Keratinocyte (primary cell): ENCODE results near the gene KAT6B. TPM values are rescaled to one million over a fixed set of nuclear protein-coding genes. Genes with fewer than 3 reads are reported as not detected.

Experiments
- DNase-seq: peaks from one replicate; pipeline ENCODE4 v3.0.0-alpha.2; 2011; ENCODE audit warnings: low read depth, missing footprints, low spot score
- FAIRE-seq: peaks from 2 replicates; lab custom pipeline; 2011; peaks lifted over from hg19 to GRCh38; lab: Jason Lieb, UNC
- H2AFZ ChIP-seq: 2 replicates; pipeline ENCODE4 v1.6.0; 2012; ENCODE audit warnings: low read length, control low read depth, inconsistent platforms; ENCODE audit not compliant: control insufficient read depth
- H3K27ac ChIP-seq: 2 replicates; pipeline ENCODE4 v1.5.1; 2011; ENCODE audit warnings: low read length; ENCODE audit not compliant: control insufficient read depth, insufficient read depth
- H3K27me3 ChIP-seq: 3 replicates; pipeline ENCODE4 v1.6.0; 2011; ENCODE audit warnings: low read length; ENCODE audit not compliant: control insufficient read depth, insufficient read depth; ENCODE audit errors: extremely low read depth
- H3K36me3 ChIP-seq, 2 experiments: 2 replicates in 1 of 2; 3 replicates in 1 of 2; pipeline ENCODE4 v1.5.1; 2011; ENCODE audit warnings: low read length in 2 of 2, mild to moderate bottlenecking in 1 of 2; ENCODE audit not compliant: control insufficient read depth in 2 of 2, insufficient read depth in 2 of 2; ENCODE audit errors: extremely low read depth in 1 of 2
- H3K4me1 ChIP-seq: 3 replicates; pipeline ENCODE4 v1.5.1; 2011; ENCODE audit warnings: low read length; ENCODE audit not compliant: control insufficient read depth, insufficient read depth; ENCODE audit errors: extremely low read depth
- H3K4me2 ChIP-seq: 3 replicates; pipeline ENCODE4 v1.6.0; 2011; ENCODE audit warnings: low read depth, low read length; ENCODE audit not compliant: control insufficient read depth, insufficient read depth; ENCODE audit errors: extremely low read depth
- H3K4me3 ChIP-seq, 3 experiments: fragments of 200-600 bp in 1 of 3; sonication (generic) in 1 of 3; 2 replicates in 2 of 3; 3 replicates in 1 of 3; pipeline ENCODE4 v1.5.1; 2011 to 2016; ENCODE audit warnings: low read length in 3 of 3, mild to moderate bottlenecking in 3 of 3, control low read depth in 2 of 3, inconsistent platforms in 1 of 3, low read depth in 1 of 3, mixed read lengths in 1 of 3, mixed run types in 1 of 3, moderate library complexity in 1 of 3; ENCODE audit not compliant: control insufficient read depth in 2 of 3, insufficient read depth in 2 of 3; ENCODE audit errors: extremely low read depth in 1 of 3
- H3K79me2 ChIP-seq: 2 replicates; pipeline ENCODE4 v1.6.0; 2012; ENCODE audit warnings: low read length; ENCODE audit not compliant: control insufficient read depth, insufficient read depth
- H3K9ac ChIP-seq: 3 replicates; pipeline ENCODE4 v1.6.0; 2011; ENCODE audit warnings: low read length; ENCODE audit not compliant: control insufficient read depth, insufficient read depth; ENCODE audit errors: extremely low read depth
- H3K9me1 ChIP-seq: 3 replicates; pipeline ENCODE4 v1.6.0; 2011; ENCODE audit warnings: low read length; ENCODE audit not compliant: control insufficient read depth, insufficient read depth; ENCODE audit errors: extremely low read depth
- H3K9me3 ChIP-seq: 2 replicates; pipeline ENCODE4 v1.5.1; 2012; ENCODE audit warnings: low read depth, low read length; ENCODE audit not compliant: control insufficient read depth
- H4K20me1 ChIP-seq: 3 replicates; pipeline ENCODE4 v1.6.0; 2011; ENCODE audit warnings: low read length; ENCODE audit not compliant: control insufficient read depth, insufficient read depth; ENCODE audit errors: extremely low read depth
- CTCF ChIP-seq, 3 experiments: IDR thresholded peaks in 1 of 3; conservative IDR thresholded peaks in 1 of 3; optimal IDR thresholded peaks in 1 of 3; 2 replicates in 2 of 3; 3 replicates in 1 of 3; pipeline versions ENCODE3 to v1.5.1; 2011; ENCODE audit warnings: low read length in 3 of 3, mild to moderate bottlenecking in 3 of 3, moderate library complexity in 2 of 3, control low read depth in 1 of 3, inconsistent platforms in 1 of 3; ENCODE audit not compliant: insufficient read depth in 2 of 3; ENCODE audit errors: extremely low read depth in 1 of 3
- EZH2 ChIP-seq: IDR thresholded peaks from one replicate; pipeline ENCODE4 v1.6.1; 2012; ENCODE audit warnings: inconsistent platforms, mild to moderate bottlenecking, low read length, moderate library complexity
- dilution Hi-C: fragments of 300-500 bp; cut with MboI; formaldehyde crosslinking; loops from one replicate; pipeline ENCODE4 v1.7.0; 2020; ENCODE audit warnings: low sequenced_read_pairs; ENCODE audit not compliant: extremely low pct_ligation_motif_present
- polyA plus RNA-seq, 5 experiments: library from polyadenylated mRNA; depleted of rRNA in 3 of 5; stranded (reverse) in 3 of 5; stranded (forward) in 1 of 5; unstranded in 1 of 5; fragments of >200 nt; gene quantifications; 1 replicate in 1 of 5; 2 replicates in 3 of 5; 3 replicates in 1 of 5; pipeline versions ENCODE4 v1.2.1 to v1.2.3, GENCODE V29; 2011 to 2012; ENCODE audit warnings: missing spikeins in 2 of 5, low read depth in 1 of 5, low replicate concordance in 1 of 5

Gene KAT6B
- polyA plus RNA-seq, 1 donor (not counting 4 experiments of a cell fraction or from before 2014, with no cell fraction given), result 2.9 TPM

- Histone ChIP-seq H3K27me3 (no peaks in the 10 kb centered on the region), H3K9me1 (no peaks in the 10 kb centered on the region), H3K4me3 (no peak overlapping the region), H3K9ac (no peak overlapping the region), H3K9me3 (no peaks in the 10 kb centered on the region), H3K27ac (no peak overlapping the region), H4K20me1 (no peaks in the 10 kb centered on the region), H3K36me3 (no peaks in the 10 kb centered on the region), H3K4me2 (no peak overlapping the region), H3K4me1 (no peaks in the 10 kb centered on the region), H2AFZ (no peak overlapping the region), H3K79me2 (no peaks in the 10 kb centered on the region)
- FAIRE-seq, result no peak
- no peak for DNase-seq
- dilution Hi-C loops, result no loop called here
- TF ChIP-seq EZH2 (no peak), CTCF (optimal IDR thresholded peaks at IDR 0.05 in 1 of 3, IDR thresholded peaks at IDR 0.05 in 1 of 3, conservative IDR thresholded peaks at IDR 0.05 in 1 of 3; ENCODE audit: extremely low read depth in 1 of 3, insufficient read depth in 2 of 3, low read length in 3 of 3) (no peak)
Measured at GRCh38 chr10:74937266-74937856, 111.0 kb downstream of the KAT6B start.

- no peaks in the 10 kb centered on the region for H3K36me3 ChIP-seq
- DNase-seq (no peak), FAIRE-seq (no peak)
- peaks cover 23% of the 10 kb centered on the region for H3K4me1 ChIP-seq
- H3K4me2 ChIP-seq, result no peak overlapping the region
- no peak overlapping the region for H2AFZ ChIP-seq
- H3K79me2 ChIP-seq, result no peaks in the 10 kb centered on the region
- dilution Hi-C loops, result no loop called here
- no peaks in the 10 kb centered on the region for H3K9me1 ChIP-seq
- no peak overlapping the region for H3K4me3 ChIP-seq
- TF ChIP-seq CTCF (optimal IDR thresholded peaks at IDR 0.05 in 1 of 3, IDR thresholded peaks at IDR 0.05 in 1 of 3, conservative IDR thresholded peaks at IDR 0.05 in 1 of 3; ENCODE audit: extremely low read depth in 1 of 3, insufficient read depth in 2 of 3, low read length in 3 of 3) (no peak), EZH2 (no peak)
- H3K9me3 ChIP-seq, result no peaks in the 10 kb centered on the region
- no peak overlapping the region for H3K27ac ChIP-seq
- no peaks in the 10 kb centered on the region for H3K27me3 ChIP-seq
- H3K9ac ChIP-seq, result no peak overlapping the region
- no peaks in the 10 kb centered on the region for H4K20me1 ChIP-seq
Measured at GRCh38 chr10:74944205-74944604, 117.8 kb downstream of the KAT6B start.
